GM12892 (cell line): Measurements from ENCODE around the gene CDH16.

Experiments used
- POLR2A ChIP-seq: IDR thresholded peaks from 2 replicates; pipeline ENCODE4 v1.6.1; 2011; ENCODE audit warnings: low read depth, low read length, control low read depth
- POLR2AphosphoS5 ChIP-seq: IDR thresholded peaks from 2 replicates; pipeline ENCODE4 v1.6.1; 2011; ENCODE audit warnings: low read depth, low read length, control low read depth
- TAF1 ChIP-seq: IDR thresholded peaks from 2 replicates; pipeline ENCODE4 v1.6.1; 2011; ENCODE audit warnings: low read depth, mild to moderate bottlenecking, control low read depth, low read length, borderline replicate concordance

DNA sequence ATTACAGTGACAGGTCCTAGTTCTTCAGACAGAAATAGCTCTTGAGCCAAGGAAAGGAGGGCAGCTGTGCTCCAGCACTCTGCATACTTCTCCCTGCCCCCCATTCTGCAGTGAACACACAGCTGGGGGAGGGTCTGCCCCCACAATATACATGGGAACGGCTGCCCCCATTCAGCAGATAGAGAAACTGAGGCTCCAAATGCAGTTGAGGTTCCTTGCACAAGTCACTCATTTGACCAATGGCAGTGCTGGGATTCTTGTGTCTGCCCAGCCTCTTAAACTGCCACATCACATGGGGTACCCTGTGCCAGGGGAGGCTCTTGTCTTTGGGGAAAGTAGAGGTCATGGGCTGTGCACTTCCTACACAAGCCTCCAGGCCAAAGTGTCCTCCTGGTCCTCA, 49.3 kb downstream of the CDH16 start:
- TF ChIP-seq TAF1 (no peak), POLR2A (no peak), POLR2AphosphoS5 (no peak)
